Kidney (tissue), 14 donors: ENCODE data around the gene SRRM3. TPM values are rescaled to one million over a fixed set of nuclear protein-coding genes. Genes with fewer than 3 reads are reported as not detected.
A peak's percentile ranks its signal among the peaks of the same experiment; 100 is the strongest.

ENCODE experiments used
- DNase-seq, 5 donors: peaks; one replicate each; pipeline ENCODE4 v3.0.0-alpha.2; 2013 to 2020
- FAIRE-seq: peaks from 2 replicates; lab custom pipeline; 2012; peaks lifted over from hg19 to GRCh38; lab: Jason Lieb, UNC
- H3K27ac ChIP-seq, 2 donors: one replicate each; pipeline ENCODE4 v1.7.0; 2013; ENCODE audit warnings: low read depth in 2 of 2, low read length in 2 of 2, inconsistent platforms in 1 of 2
- H3K27me3 ChIP-seq: one replicate; pipeline ENCODE4 v1.7.1; 2013; ENCODE audit warnings: low read length, inconsistent platforms; ENCODE audit not compliant: control insufficient read depth, insufficient read depth
- H3K36me3 ChIP-seq, 3 donors: one replicate each; pipeline versions ENCODE4 v1.7.0 to v1.7.1; 2013; ENCODE audit warnings: low read length in 3 of 3, control low read depth in 1 of 3, inconsistent platforms in 1 of 3; ENCODE audit not compliant: insufficient read depth in 3 of 3, control insufficient read depth in 2 of 3
- H3K4me1 ChIP-seq, 3 donors: one replicate each; pipeline versions ENCODE4 v1.7.0 to v1.7.1; 2013; ENCODE audit warnings: low read length in 3 of 3, inconsistent platforms in 1 of 3, low read depth in 1 of 3; ENCODE audit not compliant: control insufficient read depth in 2 of 3, insufficient read depth in 2 of 3
- H3K4me3 ChIP-seq, 3 donors: one replicate each; pipeline versions ENCODE4 v1.7.0 to v1.8.1; 2013; ENCODE audit warnings: low read length in 3 of 3, control low read depth in 1 of 3, inconsistent platforms in 1 of 3
- H3K9ac ChIP-seq, 3 donors: one replicate each; pipeline versions ENCODE4 v1.7.0 to v1.7.1; 2013; ENCODE audit warnings: low read length in 3 of 3, control low read depth in 1 of 3, inconsistent platforms in 1 of 3
- H3K9me3 ChIP-seq, 3 donors: one replicate each; pipeline versions ENCODE4 v1.7.0 to v1.7.1; 2013; ENCODE audit warnings: low read length in 3 of 3, control low read depth in 1 of 3, inconsistent platforms in 1 of 3; ENCODE audit not compliant: control insufficient read depth in 2 of 3, insufficient read depth in 1 of 3
- intact Hi-C: fragments of 100-400 bp; cut with DNase I; formaldehyde crosslinking; loops from one replicate; pipeline ENCODE4 v1.11.1; 2022
- polyA plus RNA-seq: library from polyadenylated mRNA; stranded (reverse); fragments of 350-450 nt; fragmentation: Illumina TruSeq; extraction: RNeasy Lipid Tissue Mini Kit (QIAGEN cat#74804); gene quantifications from one replicate; pipeline ENCODE4 v1.2.3, GENCODE V29; 2014; ENCODE audit warnings: low read depth, low replicate concordance; ENCODE audit not compliant: insufficient read depth
- total RNA-seq: library from RNA; stranded (reverse); fragmentation: NEBNext Ultra II Directional; extraction: Animal tissue kit (Norgen Biotek cat#: 25700); gene quantifications from one replicate; pipeline ENCODE4 v1.2.1, GENCODE V29; 2021
- TF ChIP-seq, protein P1 (sequence below): IDR thresholded peaks from 3 replicates; pipeline ENCODE4 v1.5.1; 2012; ENCODE audit warnings: mild to moderate bottlenecking, moderate library complexity, borderline replicate concordance; ENCODE audit not compliant: insufficient read depth; ENCODE audit errors: extremely low read depth
- donor health status: control.
- donor health status: control.
- donor health status: control.
- donor health status: control.
- donor health status: control.
- donor health status: DM: yes; HTN: yes; CAD: no.
- donor health status: Normal renal cell carcinoma (clear cell type).

SRRM3 gene
- total and polyA plus RNA-seq, 2 donors from 2014 or later = 0.99 to 1.0 TPM

- Histone ChIP-seq H3K36me3 (no peaks in the 10 kb centered on the region), H3K27me3 (no peaks in the 10 kb centered on the region), H3K4me1 (peaks cover 0 to 12% (median 6%) of the 10 kb centered on the region in 3 donors), H3K4me3 (peak overlapping the region; percentile 73 to 78 (median 76)), H3K27ac (peak overlapping the region; percentile 92 to 97), H3K9me3 (no peaks in the 10 kb centered on the region), H3K9ac (peak overlapping the region; percentile 76 to 95 (median 82))
- TF ChIP-seq, protein P1, sequence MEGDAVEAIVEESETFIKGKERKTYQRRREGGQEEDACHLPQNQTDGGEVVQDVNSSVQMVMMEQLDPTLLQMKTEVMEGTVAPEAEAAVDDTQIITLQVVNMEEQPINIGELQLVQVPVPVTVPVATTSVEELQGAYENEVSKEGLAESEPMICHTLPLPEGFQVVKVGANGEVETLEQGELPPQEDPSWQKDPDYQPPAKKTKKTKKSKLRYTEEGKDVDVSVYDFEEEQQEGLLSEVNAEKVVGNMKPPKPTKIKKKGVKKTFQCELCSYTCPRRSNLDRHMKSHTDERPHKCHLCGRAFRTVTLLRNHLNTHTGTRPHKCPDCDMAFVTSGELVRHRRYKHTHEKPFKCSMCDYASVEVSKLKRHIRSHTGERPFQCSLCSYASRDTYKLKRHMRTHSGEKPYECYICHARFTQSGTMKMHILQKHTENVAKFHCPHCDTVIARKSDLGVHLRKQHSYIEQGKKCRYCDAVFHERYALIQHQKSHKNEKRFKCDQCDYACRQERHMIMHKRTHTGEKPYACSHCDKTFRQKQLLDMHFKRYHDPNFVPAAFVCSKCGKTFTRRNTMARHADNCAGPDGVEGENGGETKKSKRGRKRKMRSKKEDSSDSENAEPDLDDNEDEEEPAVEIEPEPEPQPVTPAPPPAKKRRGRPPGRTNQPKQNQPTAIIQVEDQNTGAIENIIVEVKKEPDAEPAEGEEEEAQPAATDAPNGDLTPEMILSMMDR = no peak
- FAIRE-seq (no peak), DNase-seq (peak; percentile 97 to 99 (median 99))
- intact Hi-C loops = loop anchor here (10.0 kb wide), 1 partner anchor 143 kb away; no protein-coding TSS in a partner anchor
These were observed 116.2 kb downstream of the SRRM3 start for GRCh38 chr7:76317782-76318487.

DNA sequence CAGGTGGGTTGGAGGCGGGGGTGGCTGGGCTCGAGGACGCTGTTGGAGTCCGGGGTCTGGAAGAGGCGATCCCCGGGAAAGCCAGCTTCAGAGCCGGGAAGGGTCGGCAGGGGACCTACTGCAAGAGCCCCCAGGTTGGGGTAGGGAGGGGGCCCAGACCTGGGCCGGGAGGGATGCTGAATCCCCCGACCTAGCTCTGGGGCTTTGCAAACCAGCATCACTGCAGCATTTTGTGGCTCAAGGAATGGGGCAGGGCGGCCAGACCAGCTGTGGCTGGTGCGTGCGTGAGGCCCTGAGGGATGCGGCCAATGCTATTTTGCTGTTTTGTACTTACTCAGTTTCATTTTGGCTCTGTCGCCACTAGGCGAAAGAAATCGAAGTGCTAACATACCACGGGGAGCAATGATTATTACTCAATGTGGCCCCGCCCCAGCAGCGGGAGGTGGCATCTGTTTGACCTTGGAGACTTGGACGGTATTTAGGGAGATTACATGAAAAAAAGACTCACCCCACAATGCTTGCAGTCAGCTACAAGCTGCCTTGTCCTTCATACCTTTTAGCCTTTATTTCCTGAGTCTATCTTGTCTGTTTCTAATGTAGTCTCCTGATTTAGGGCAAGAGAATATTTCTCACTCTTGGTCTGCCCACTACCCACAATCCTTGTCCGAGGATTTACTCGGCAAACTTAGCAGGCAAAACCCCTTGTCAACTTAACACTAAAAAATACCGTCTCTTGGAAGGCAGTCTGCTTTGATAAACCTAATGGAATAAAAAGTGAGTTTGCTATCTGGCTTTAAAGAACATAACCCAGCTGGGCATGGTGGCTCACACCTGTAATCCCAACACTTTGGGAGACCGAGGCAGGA lies 117.0 kb downstream of the SRRM3 start:
- H3K27me3 ChIP-seq = no peaks in the 10 kb centered on the region
- TF ChIP-seq, protein P1 = peak; percentile 24
- H3K9me3 ChIP-seq = no peaks in the 10 kb centered on the region
- intact Hi-C loops = loop anchor here (10.0 kb wide), 1 partner anchor 144 kb away; no protein-coding TSS in a partner anchor
- no peaks in the 10 kb centered on the region for H3K36me3 ChIP-seq
- peak overlapping the region; percentile 92 to 97 for H3K27ac ChIP-seq
- no peak for FAIRE-seq
- peaks cover 0 to 12% (median 7%) of the 10 kb centered on the region in 3 donors for H3K4me1 ChIP-seq
- H3K9ac ChIP-seq = peak overlapping the region; percentile 42 to 86 (median 70)
- H3K4me3 ChIP-seq = peak overlapping the region; percentile 46 to 78 (median 76)
- DNase-seq = peak in 3 of 5 donors; percentile 69 to 87 (median 79)

DNA sequence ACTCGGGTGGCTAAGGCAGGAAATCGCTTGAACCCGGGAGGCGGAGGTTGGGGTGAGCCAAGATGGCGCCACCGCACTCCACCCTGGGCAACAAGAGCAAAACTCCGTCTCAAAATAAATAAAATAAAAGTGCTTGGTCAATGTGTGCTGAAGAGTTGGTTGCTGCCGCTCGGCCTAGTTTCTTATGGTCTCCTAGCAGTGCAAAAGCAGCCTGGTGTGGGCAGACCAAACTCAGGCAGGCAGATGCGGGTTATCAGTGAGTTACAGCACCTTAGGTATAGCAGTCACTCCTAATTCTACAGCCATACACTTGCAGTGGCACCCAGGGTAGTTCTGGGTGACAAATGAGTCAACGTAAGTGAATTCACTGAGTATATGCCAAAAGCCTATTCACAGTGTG lies 123.4 kb downstream of the SRRM3 start:
- no peak overlapping the region for H3K9ac ChIP-seq
- DNase-seq (no peak), FAIRE-seq (no peak)
- peaks cover 2 to 4% (median 3%) of the 10 kb centered on the region in 3 donors for H3K4me1 ChIP-seq
- TF ChIP-seq, protein P1 = no peak
- H3K4me3 ChIP-seq = no peak overlapping the region
- intact Hi-C loops = no loop called here
- no peaks in the 10 kb centered on the region for H3K9me3 ChIP-seq
- H3K27me3 ChIP-seq = no peaks in the 10 kb centered on the region
- H3K27ac ChIP-seq = no peak overlapping the region
- peaks cover 4 to 19% (median 11%) of the 10 kb centered on the region in 3 donors for H3K36me3 ChIP-seq
